LNCAP (cell line): ENCODE results near the gene CACNA1C.

Experiments used
- CTCF ChIP-seq: fragments of 450-650 bp; IDR thresholded peaks from 2 replicates; pipeline ENCODE4 v1.5.1; 2017; ENCODE audit warnings: mild to moderate bottlenecking

CACNA1C gene

GRCh38 chr12:2618291-2618995 lies 565.7 kb downstream of the CACNA1C start:
- TF ChIP-seq CTCF = no peak

GRCh38 chr12:2619136-2619535 lies 566.3 kb downstream of the CACNA1C start:
- TF ChIP-seq CTCF = no peak

GRCh38 chr12:2622460-2622859 lies 569.7 kb downstream of the CACNA1C start:
- no peak for TF ChIP-seq CTCF

DNA sequence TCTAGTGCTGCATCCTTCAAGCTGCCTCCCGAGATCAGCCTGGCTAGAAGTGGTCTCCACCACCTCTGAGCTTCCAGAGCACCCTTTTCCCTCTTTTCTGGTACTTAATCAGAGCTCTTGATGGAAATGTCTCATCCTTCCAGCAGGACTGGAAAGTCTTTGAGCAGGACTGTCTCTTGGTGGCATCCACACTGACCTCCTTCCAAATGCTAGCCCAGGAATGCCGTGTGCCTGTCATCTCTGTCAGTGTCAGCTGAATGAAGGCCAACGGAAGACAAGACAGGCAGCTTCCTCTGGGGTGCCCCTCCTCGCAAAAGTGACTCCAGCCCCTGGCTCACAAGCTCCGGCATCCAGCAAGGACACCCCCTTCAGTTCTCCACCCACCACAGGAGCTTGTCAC lies 570.7 kb downstream of the CACNA1C start:
- no peak for TF ChIP-seq CTCF

DNA sequence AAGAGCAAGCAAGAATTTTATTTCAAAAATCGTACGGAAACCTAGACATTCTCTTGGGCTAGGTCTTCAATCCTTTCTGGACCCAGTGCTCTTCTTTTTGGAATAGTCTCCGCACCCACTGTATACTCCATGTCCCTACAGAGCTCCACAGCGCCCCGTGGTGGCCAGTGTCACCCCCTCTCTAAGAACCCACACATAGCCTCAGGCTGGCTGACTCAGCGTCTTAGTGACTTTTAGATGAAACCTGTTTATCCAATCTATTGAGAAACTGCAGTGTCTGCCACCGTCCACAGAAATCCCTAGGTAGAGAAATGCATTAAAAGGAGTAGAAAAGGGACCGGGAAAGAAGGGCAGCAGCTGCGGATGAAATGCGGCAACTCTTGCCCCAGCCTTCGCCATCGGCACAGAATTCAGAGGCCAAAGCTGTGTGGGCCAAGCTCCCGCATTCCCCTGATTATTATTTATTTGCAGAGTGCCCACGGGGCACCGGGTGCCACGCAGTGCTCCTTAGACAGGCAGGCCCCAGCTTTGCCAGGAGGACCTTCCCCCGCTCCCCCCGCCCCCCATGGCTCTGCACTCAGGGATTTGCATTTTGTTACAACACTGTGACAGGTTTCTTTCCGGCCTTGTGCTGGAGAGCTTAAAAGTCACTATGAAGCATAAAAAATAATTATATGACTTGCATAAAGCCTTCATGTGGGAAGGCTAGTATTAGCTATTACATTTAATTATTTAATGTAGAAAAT lies 571.9 kb downstream of the CACNA1C start:
- TF ChIP-seq CTCF = peak; percentile 31; the same call in 1 of the 2 replicates

GRCh38 chr12:2625289-2625612 lies 572.5 kb downstream of the CACNA1C start:
- TF ChIP-seq CTCF = no peak

DNA sequence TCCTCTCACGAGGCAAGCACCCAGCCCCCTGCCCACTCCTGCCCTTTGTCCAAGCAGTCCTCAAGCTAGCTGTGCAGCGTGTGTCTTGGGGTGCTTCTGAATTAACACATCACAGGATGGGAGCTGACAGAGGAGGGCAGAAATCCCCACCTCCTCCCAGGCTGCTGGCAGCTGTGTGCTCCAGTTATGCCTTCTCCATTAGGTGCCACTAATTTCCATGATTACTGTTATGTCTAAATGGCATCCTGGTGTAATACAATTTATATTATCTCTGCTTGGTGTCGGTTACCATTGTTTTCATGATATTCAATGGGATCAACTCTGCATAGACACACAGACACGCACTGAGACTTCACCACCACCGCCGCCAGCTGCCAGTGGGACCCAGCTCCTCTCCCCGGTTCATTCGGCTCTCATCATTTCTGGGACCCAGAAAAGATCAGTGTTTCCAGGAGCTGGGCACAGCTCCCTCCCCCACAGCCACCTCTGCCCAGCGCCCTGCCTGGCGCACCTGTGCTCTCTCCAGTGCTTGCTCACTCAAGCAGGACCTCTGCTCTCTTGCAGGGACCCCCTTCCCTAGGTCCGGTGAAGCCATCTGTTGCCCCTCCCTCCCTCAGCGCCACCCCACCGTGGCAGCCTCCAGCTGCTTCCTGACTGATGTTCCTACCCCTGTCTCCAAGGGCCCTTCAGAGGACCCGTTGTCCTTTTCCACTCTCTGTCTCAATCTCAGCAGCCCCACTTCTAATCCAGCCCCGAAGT lies 574.5 kb downstream of the CACNA1C start:
- TF ChIP-seq CTCF = no peak
